ENCODE results near the gene ADGRD1. TPM values are rescaled to one million over a fixed set of nuclear protein-coding genes. Genes with fewer than 3 reads are reported as not detected.

The ADGRD1 gene
- total RNA-seq, 4 donors from 2014 or later: 8.3 to 18.1 (median 12.5) TPM

DNA sequence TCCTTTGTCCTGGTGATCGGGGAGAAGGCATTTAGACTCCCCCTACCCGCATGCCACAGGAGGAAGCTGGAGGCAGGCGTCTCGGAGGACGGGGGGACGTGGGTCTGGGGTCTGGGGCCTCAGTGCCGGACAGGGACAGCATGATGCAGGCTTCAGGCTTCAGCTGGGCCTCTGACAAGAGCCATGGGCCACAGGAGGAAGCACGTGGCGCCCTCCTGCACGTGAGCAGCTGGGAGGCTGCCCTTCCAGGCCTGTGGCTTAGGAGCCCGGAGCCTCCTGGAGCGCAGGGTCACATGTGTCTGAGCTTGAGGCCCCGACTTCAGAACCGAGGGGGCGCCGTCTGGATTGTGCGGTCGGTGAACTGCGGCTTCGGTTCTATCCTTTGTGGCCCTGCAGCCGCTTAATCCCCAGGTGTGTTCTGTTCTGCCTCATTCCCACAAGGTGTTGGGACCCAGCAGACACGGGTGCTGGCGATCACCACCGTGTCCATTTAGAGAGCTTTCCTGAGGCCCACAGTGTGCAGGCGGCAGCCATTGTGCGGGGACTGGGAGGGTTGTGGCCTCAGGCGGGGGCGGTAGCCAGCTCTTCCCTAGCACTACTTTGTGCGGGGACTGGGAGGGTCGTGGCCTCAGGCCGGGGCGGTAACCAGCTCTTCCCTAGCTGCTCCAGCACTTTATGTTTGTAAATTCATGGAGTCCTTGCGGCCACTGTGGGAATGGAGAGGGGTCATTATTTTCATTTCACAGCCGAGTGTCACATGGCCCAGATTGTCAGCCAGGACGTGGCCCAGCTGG is 150.2 kb downstream of the ADGRD1 start:
- intact Hi-C loops (cut with DNase I; ENCODE audit: low total_unique reads) (no loop called here), in situ Hi-C loops (cut with MboI; ENCODE audit: low pct_ligation_motif_present in 1 of 4, low pct_unique_long_range_greater_than_20kb in 1 of 4, low sequenced_read_pairs in 3 of 4) (loop anchor here in 2 of 4 donors (25.0 kb wide), 1 partner anchor 192 kb away; no protein-coding TSS in a partner anchor)
- no peaks in the 10 kb centered on the region for H3K27me3 ChIP-seq
- no peak overlapping the region for H3K27ac ChIP-seq
- DNase-seq: no peak
- TF ChIP-seq POLR2A (IDR thresholded peaks at IDR 0.05): no peak
- TF ChIP-seq CTCF (IDR thresholded peaks at IDR 0.05): no peak
- TF ChIP-seq POLR2AphosphoS5 (IDR thresholded peaks at IDR 0.05): no peak
- TF ChIP-seq EP300 (IDR thresholded peaks at IDR 0.05; ENCODE audit: low read depth): no peak
- H3K4me3 ChIP-seq: no peak overlapping the region
- H3K36me3 ChIP-seq: no peaks in the 10 kb centered on the region
- no peaks in the 10 kb centered on the region for H3K9me3 ChIP-seq
- WGBS, 2 donors (ENCODE audit: low coverage in 1 of 2): 73 to 85% methylated on average over 8 to 30 of the region's 35 CpGs
- H3K4me1 ChIP-seq: peaks cover 0 to 4% (median 0%) of the 10 kb centered on the region in 4 donors

- intact Hi-C loops (cut with DNase I; ENCODE audit: low total_unique reads) (no loop called here), in situ Hi-C loops (cut with MboI; ENCODE audit: low pct_ligation_motif_present in 1 of 4, low pct_unique_long_range_greater_than_20kb in 1 of 4, low sequenced_read_pairs in 3 of 4) (loop anchor here in 2 of 4 donors (25.0 kb wide), 1 partner anchor 192 kb away; no protein-coding TSS in a partner anchor)
- H3K27me3 ChIP-seq: no peaks in the 10 kb centered on the region
- H3K4me3 ChIP-seq: no peak overlapping the region
- H3K36me3 ChIP-seq: no peaks in the 10 kb centered on the region
- no peak overlapping the region for H3K27ac ChIP-seq
- H3K9me3 ChIP-seq: no peaks in the 10 kb centered on the region
- 38% methylated on average over 30 of the region's 32 CpGs; no CpG with 5 or more reads in 1 of the 2 donors for WGBS, 2 donors (ENCODE audit: low coverage in 1 of 2)
- TF ChIP-seq CTCF (IDR thresholded peaks at IDR 0.05): peak; percentile 87 to 93 (median 87)
- TF ChIP-seq EP300 (IDR thresholded peaks at IDR 0.05; ENCODE audit: low read depth): no peak
- peak; percentile 87 for DNase-seq
- peaks cover 0 to 4% (median 0%) of the 10 kb centered on the region in 4 donors for H3K4me1 ChIP-seq
Measured at GRCh38 chr12:131104463-131105350, 151.0 kb downstream of the ADGRD1 start.

- no peak for DNase-seq
- Histone ChIP-seq H3K27ac (no peak overlapping the region), H3K4me3 (no peak overlapping the region), H3K36me3 (no peaks in the 10 kb centered on the region), H3K4me1 (peaks cover 0 to 4% (median 0%) of the 10 kb centered on the region in 4 donors), H3K27me3 (no peaks in the 10 kb centered on the region), H3K9me3 (no peaks in the 10 kb centered on the region)
- 92% methylated on average over 7 of the region's 7 CpGs; no CpG with 5 or more reads in 1 of the 2 donors for WGBS, 2 donors (ENCODE audit: low coverage in 1 of 2)
- in situ Hi-C loops (cut with MboI; ENCODE audit: low pct_ligation_motif_present in 1 of 4, low pct_unique_long_range_greater_than_20kb in 1 of 4, low sequenced_read_pairs in 3 of 4): loop anchor here in 2 of 4 donors (25.0 kb wide), 1 partner anchor 193 kb away; no protein-coding TSS in a partner anchor
- TF ChIP-seq POLR2A (IDR thresholded peaks at IDR 0.05) (no peak), EP300 (IDR thresholded peaks at IDR 0.05; ENCODE audit: low read depth) (no peak), POLR2AphosphoS5 (IDR thresholded peaks at IDR 0.05) (no peak), CTCF (IDR thresholded peaks at IDR 0.05) (no peak)
- intact Hi-C loops (cut with DNase I; ENCODE audit: low total_unique reads): no loop called here
Measured at GRCh38 chr12:131105351-131105735, 151.6 kb downstream of the ADGRD1 start.
